Left ventricle myocardium inferior (tissue), 1 donor: ENCODE results near the gene RXFP1. TPM values are rescaled to one million over a fixed set of nuclear protein-coding genes. Genes with fewer than 3 reads are reported as not detected.

Experiments
- DNase-seq: peaks from one replicate; pipeline ENCODE4 v3.0.0-alpha.2; 2020
- H3K27ac ChIP-seq: fragments of 200-600 bp; replicated peaks from 2 replicates; pipeline ENCODE4 v1.8.0; 2021
- H3K27me3 ChIP-seq: fragments of 200-600 bp; 2 replicates; pipeline ENCODE4 v1.8.0; 2021; ENCODE audit warnings: low read depth
- H3K36me3 ChIP-seq: fragments of 200-600 bp; 2 replicates; pipeline ENCODE4 v1.8.0; 2021
- H3K4me1 ChIP-seq: fragments of 200-600 bp; 2 replicates; pipeline ENCODE4 v1.8.0; 2021
- H3K4me3 ChIP-seq: fragments of 200-600 bp; 2 replicates; pipeline ENCODE4 v1.8.0; 2021; ENCODE audit warnings: mild to moderate bottlenecking, moderate library complexity
- H3K9me3 ChIP-seq: fragments of 200-600 bp; replicated peaks from 2 replicates; pipeline ENCODE4 v1.8.0; 2021
- CTCF ChIP-seq: fragments of 200-600 bp; IDR thresholded peaks from 2 replicates; pipeline ENCODE4 v1.8.0; 2021; ENCODE audit warnings: antibody characterized with exemption, mild to moderate bottlenecking, borderline replicate concordance
- intact Hi-C: fragments of 100-400 bp; cut with micrococcal nuclease; formaldehyde crosslinking; loops from one replicate; pipeline ENCODE4 v1.11.0; 2022
- total RNA-seq: library from RNA; stranded (reverse); fragmentation: NEBNext Ultra II Directional; extraction: Animal tissue kit (Norgen Biotek cat#: 25700); gene quantifications from one replicate; pipeline ENCODE4 v1.2.1, GENCODE V29; 2021
- donor health status: DM: no; HTN: yes; CAD: no; lungs with severe emphysema.

RXFP1 gene
- total RNA-seq, 1 donor from 2014 or later = not detected

- H3K27ac ChIP-seq = no peak overlapping the region
- H3K27me3 ChIP-seq = peaks cover 4% of the 10 kb centered on the region
- no peaks in the 10 kb centered on the region for H3K36me3 ChIP-seq
- no peaks in the 10 kb centered on the region for H3K4me1 ChIP-seq
- TF ChIP-seq CTCF = no peak
- H3K4me3 ChIP-seq = no peak overlapping the region
- DNase-seq = no peak
- H3K9me3 ChIP-seq = peaks cover 7% of the 10 kb centered on the region
- intact Hi-C loops = no loop called here
Observed at GRCh38 chr4:158581161-158581560, 59.5 kb downstream of the RXFP1 start.

DNA sequence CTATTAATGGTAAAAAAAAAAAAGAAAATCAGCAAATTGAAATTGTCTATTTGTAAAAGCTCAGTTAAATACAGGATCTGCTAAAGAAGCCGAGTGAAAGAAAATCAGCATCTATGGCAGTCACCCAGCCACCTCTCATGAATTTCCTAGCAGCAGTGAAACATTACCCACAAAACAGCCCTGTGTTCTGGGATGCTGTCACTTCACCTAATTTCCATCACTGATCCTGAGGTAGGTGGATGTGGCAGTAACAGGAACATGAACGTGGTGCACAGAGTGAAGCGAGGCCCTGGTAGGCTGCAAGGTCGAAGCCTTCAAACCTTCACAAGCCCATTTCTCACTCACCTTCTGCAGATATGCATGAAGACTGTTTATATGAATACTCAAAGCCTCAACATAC, 65.2 kb downstream of the RXFP1 start:
- H3K4me1 ChIP-seq = no peaks in the 10 kb centered on the region
- DNase-seq = no peak
- H3K4me3 ChIP-seq = no peak overlapping the region
- peaks cover 10% of the 10 kb centered on the region for H3K27me3 ChIP-seq
- no peaks in the 10 kb centered on the region for H3K9me3 ChIP-seq
- H3K36me3 ChIP-seq = no peaks in the 10 kb centered on the region
- TF ChIP-seq CTCF = no peak
- H3K27ac ChIP-seq = no peak overlapping the region
- intact Hi-C loops = no loop called here

DNA sequence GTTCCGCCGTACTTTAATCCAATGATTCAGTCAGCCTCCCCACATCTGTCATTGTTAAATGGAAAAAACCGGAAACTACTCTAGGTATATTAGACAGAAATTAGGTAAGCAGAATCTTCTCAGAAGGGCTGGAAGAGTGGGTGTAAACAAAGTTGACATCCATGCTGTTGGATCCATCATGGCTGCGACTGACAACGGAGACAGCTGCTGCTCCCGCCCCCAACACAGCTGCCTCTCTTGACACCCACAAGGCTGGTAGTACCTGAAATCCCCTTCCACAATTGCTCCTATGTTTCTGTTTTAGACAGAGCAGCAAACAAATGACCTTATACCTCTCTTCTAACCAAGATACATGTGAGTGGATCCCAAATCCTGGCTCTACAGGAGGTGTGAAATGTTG, 66.6 kb downstream of the RXFP1 start:
- no peaks in the 10 kb centered on the region for H3K4me1 ChIP-seq
- peaks cover 10% of the 10 kb centered on the region for H3K27me3 ChIP-seq
- no peak for TF ChIP-seq CTCF
- no peak overlapping the region for H3K4me3 ChIP-seq
- H3K9me3 ChIP-seq = no peaks in the 10 kb centered on the region
- intact Hi-C loops = no loop called here
- no peaks in the 10 kb centered on the region for H3K36me3 ChIP-seq
- DNase-seq = no peak
- H3K27ac ChIP-seq = no peak overlapping the region

DNA sequence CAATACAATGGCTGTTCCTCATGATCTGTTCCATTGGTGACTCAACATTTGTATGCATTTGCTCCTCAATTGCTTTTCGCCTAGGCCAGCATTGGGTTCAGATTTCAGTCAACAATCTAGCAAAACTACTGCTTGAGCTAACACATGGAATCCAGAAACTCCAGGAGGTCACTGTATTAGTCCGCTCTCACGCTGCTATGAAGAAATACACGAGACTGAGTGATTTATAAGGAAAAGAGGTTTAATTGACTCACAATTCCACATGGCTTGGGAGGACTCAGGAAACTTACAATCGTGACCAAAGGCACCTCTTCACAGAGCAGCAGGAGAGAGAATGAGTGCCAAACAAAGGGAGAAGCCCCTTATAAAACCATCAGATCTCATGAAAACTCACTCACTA, 67.1 kb downstream of the RXFP1 start:
- intact Hi-C loops = no loop called here
- Histone ChIP-seq H3K9me3 (no peaks in the 10 kb centered on the region), H3K27me3 (peaks cover 10% of the 10 kb centered on the region), H3K4me1 (no peaks in the 10 kb centered on the region), H3K27ac (no peak overlapping the region), H3K36me3 (no peaks in the 10 kb centered on the region), H3K4me3 (no peak overlapping the region)
- TF ChIP-seq CTCF = no peak
- DNase-seq = no peak

DNA sequence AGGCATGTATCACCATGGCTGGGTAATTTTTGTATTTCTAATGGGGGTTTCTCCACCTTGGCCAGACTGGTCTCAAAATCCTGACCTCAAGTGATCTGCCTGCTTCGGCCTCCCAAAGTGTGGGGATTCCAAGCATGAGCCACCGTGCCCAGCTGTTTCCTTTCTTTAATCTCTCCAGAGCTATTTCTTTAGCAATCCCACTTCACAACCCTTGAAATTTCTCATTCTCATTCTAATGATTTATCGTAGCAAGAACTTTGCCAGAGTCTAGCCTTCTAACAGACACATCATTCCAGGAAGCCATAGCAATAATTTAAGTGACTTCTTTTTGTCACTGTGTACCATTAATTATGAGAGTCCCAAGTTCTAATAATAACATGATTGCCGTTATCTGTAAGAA, 68.6 kb downstream of the RXFP1 start:
- Histone ChIP-seq H3K9me3 (no peaks in the 10 kb centered on the region), H3K27ac (no peak overlapping the region), H3K36me3 (no peaks in the 10 kb centered on the region), H3K4me3 (no peak overlapping the region), H3K27me3 (peaks cover 6% of the 10 kb centered on the region), H3K4me1 (no peaks in the 10 kb centered on the region)
- no peak for DNase-seq
- TF ChIP-seq CTCF = no peak
- intact Hi-C loops = no loop called here

DNA sequence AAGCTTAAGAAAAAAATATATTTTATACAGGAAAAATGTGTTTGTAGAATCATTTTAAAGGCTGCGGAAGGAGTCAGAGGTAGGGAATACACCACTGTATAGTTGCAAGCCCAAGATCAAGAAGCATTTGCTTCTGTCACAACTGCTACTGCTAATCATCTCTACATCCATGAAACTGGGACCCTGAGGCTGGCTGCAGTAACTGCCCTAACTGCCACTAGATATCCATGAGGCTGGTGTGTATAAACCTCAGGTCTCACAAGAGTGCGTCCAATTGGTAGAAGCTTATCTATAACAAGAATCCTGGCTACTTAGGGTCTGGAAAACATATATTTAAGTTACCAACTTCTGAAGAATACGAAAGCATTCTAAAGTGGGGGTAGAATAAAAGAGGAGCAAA, 69.1 kb downstream of the RXFP1 start:
- no peak overlapping the region for H3K4me3 ChIP-seq
- no peaks in the 10 kb centered on the region for H3K9me3 ChIP-seq
- intact Hi-C loops = no loop called here
- no peaks in the 10 kb centered on the region for H3K4me1 ChIP-seq
- peaks cover 9% of the 10 kb centered on the region for H3K27me3 ChIP-seq
- no peaks in the 10 kb centered on the region for H3K36me3 ChIP-seq
- H3K27ac ChIP-seq = no peak overlapping the region
- DNase-seq = no peak
- TF ChIP-seq CTCF = no peak
